Activated naive CD4-positive, alpha-beta T cell treated with anti-CD3 and anti-CD28 coated beads, Interleukin-2, amount 50 U/mL, for 72 hours (primary cell): ENCODE data around the gene DIABLO. TPM values are rescaled to one million over a fixed set of nuclear protein-coding genes. Genes with fewer than 3 reads are reported as not detected.
"Not testable (repeated sequence)": the region's sequence is repeated elsewhere in the genome, so short reads cannot be mapped to it uniquely, and the experiment has no call there.

ENCODE experiments used
- ATAC-seq, 2 donors: fragments of 150-1000 bp; cut with Tn5 transposase; 2 replicates each; pipeline ENCODE4 v1.10.0; 2021; ENCODE audit warnings: mild to moderate bottlenecking in 2 of 2, moderate library complexity in 2 of 2
- DNase-seq, 2 donors: peaks; one replicate each; pipeline ENCODE4 v3.0.0; 2021 to 2022; ENCODE audit warnings: low spot score in 2 of 2
- H3K27ac Mint-ChIP-seq, 2 donors: one replicate each; pipeline ENCODE4 v1.8.0; 2022; ENCODE audit warnings: mild to moderate bottlenecking in 2 of 2, mixed read lengths in 2 of 2
- H3K36me3 Mint-ChIP-seq, 2 donors: one replicate each; pipeline ENCODE4 v1.8.0; 2022; ENCODE audit warnings: mixed read lengths in 2 of 2
- H3K9me3 Mint-ChIP-seq, 2 donors: one replicate each; pipeline ENCODE4 v1.8.0; 2022; ENCODE audit warnings: mixed read lengths in 2 of 2
- total RNA-seq, 2 donors: library from RNA; stranded (reverse); gene quantifications; one replicate each; pipeline ENCODE4 v1.2.3, GENCODE V29; 2022

Gene DIABLO
- total RNA-seq, 2 donors from 2014 or later = 50.0 to 63.8 TPM

- ATAC-seq (no peak), DNase-seq (no peak)
- H3K27ac Mint-ChIP-seq = no peak overlapping the region
- H3K36me3 Mint-ChIP-seq = peaks cover 0 to 16% of the 10 kb centered on the region in 2 donors
- no peaks in the 10 kb centered on the region for H3K9me3 Mint-ChIP-seq
Measured at GRCh38 chr12:122228092-122228491, 2.2 kb upstream of the DIABLO start.

- Mint-ChIP-seq H3K9me3 (no peaks in the 10 kb centered on the region), H3K36me3 (peaks cover 0 to 13% of the 10 kb centered on the region in 2 donors), H3K27ac (peak overlapping the region in 1 of 2 donors; percentile 44)
- no peak for ATAC-seq
- no peak for DNase-seq
Measured at GRCh38 chr12:122227341-122227740, 1.5 kb upstream of the DIABLO start.

- no peak for DNase-seq
- ATAC-seq = peak in 1 of 2 donors; percentile 68
- Mint-ChIP-seq H3K27ac (peak overlapping the region in 1 of 2 donors; percentile 95), H3K9me3 (no peaks in the 10 kb centered on the region), H3K36me3 (peaks cover 0 to 12% of the 10 kb centered on the region in 2 donors)
Measured at GRCh38 chr12:122226366-122227125, 694 bp upstream of the DIABLO start.

GRCh38 chr12:122216445-122216844 lies 9.4 kb downstream of the DIABLO start:
- H3K36me3 Mint-ChIP-seq = peaks cover 10 to 31% of the 10 kb centered on the region in 2 donors
- peak overlapping the region in 1 of 2 donors; percentile 87 for H3K27ac Mint-ChIP-seq
- DNase-seq (no peak), ATAC-seq (no peak)
- no peaks in the 10 kb centered on the region for H3K9me3 Mint-ChIP-seq

GRCh38 chr12:122215771-122216170 lies 10.1 kb downstream of the DIABLO start:
- Mint-ChIP-seq H3K9me3 (no peaks in the 10 kb centered on the region), H3K36me3 (peaks cover 10 to 31% of the 10 kb centered on the region in 2 donors), H3K27ac (no peak overlapping the region)
- ATAC-seq = no peak
- DNase-seq = no peak

GRCh38 chr12:122208073-122208820 lies 17.6 kb downstream of the DIABLO start:
- Mint-ChIP-seq H3K36me3 (peaks cover 8 to 15% of the 10 kb centered on the region in 2 donors), H3K27ac (no peak overlapping the region), H3K9me3 (no peaks in the 10 kb centered on the region)
- ATAC-seq (no peak), DNase-seq (peak in 1 of 2 donors; percentile 46)

DNA sequence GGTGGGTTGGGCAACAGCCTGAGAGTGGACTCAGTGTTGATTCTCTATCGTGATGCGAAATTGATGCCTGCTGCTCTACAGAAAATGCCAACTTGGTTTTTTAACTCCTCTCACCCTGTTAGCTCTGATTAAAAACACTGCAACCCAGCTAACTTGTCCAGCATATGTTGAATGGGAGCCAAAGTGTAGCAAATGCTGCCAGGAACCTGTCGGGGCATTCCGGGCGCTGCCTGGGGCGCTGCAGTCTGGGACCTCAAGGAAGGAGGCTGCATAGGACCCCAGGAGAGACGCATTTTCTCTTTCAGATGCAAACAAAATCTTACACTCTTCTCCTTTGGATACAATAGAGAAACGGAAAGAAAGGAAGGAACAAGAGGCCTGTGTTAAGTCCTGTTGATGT lies 18.5 kb downstream of the DIABLO start:
- Mint-ChIP-seq H3K36me3 (peaks cover 8 to 14% of the 10 kb centered on the region in 2 donors), H3K9me3 (no peaks in the 10 kb centered on the region), H3K27ac (peak overlapping the region in 1 of 2 donors; percentile 68)
- ATAC-seq = no peak
- peak in 1 of 2 donors; percentile 18 for DNase-seq

DNA sequence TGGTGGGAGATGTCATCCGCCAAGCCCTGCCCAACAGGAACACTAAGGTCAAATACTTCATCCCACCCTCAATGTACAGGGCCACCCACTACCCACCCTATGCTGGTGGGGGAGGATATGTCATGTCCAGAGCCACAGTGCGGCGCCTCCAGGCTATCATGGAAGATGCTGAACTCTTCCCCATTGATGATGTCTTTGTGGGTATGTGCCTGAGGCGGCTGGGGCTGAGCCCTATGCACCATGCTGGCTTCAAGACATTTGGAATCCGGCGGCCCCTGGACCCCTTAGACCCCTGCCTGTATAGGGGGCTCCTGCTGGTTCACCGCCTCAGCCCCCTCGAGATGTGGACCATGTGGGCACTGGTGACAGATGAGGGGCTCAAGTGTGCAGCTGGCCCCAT lies 18.9 kb downstream of the DIABLO start:
- ATAC-seq = no peak
- Mint-ChIP-seq H3K9me3 (no peaks in the 10 kb centered on the region), H3K27ac (no peak overlapping the region), H3K36me3 (peaks cover 8 to 11% of the 10 kb centered on the region in 2 donors)
- no peak for DNase-seq

DNA sequence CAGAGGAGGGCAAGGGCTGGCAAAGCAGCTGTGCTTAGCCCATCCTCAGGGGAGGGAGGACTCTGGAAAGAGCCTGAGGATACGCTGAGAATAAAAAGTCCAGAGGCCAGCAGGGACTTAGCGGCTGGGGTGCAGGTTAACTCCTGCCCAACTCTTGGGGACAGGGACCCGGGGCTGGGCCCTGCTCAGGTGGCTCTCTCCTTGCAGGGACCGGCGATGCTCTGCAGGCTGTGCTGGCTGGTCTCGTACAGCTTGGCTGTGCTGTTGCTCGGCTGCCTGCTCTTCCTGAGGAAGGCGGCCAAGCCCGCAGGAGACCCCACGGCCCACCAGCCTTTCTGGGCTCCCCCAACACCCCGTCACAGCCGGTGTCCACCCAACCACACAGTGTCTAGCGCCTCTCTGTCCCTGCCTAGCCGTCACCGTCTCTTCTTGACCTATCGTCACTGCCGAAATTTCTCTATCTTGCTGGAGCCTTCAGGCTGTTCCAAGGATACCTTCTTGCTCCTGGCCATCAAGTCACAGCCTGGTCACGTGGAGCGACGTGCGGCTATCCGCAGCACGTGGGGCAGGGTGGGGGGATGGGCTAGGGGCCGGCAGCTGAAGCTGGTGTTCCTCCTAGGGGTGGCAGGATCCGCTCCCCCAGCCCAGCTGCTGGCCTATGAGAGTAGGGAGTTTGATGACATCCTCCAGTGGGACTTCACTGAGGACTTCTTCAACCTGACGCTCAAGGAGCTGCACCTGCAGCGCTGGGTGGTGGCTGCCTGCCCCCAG lies 19.6 kb downstream of the DIABLO start:
- Mint-ChIP-seq H3K9me3 (no peaks in the 10 kb centered on the region), H3K36me3 (peaks cover 8 to 10% of the 10 kb centered on the region in 2 donors), H3K27ac (peak overlapping the region in 1 of 2 donors; percentile 50)
- ATAC-seq = no peak
- DNase-seq = no peak

GRCh38 chr12:122205053-122205925 lies 20.6 kb downstream of the DIABLO start:
- Mint-ChIP-seq H3K27ac (peak overlapping the region in 1 of 2 donors; percentile 7), H3K36me3 (peaks cover 8 to 10% of the 10 kb centered on the region in 2 donors), H3K9me3 (no peaks in the 10 kb centered on the region)

DNA sequence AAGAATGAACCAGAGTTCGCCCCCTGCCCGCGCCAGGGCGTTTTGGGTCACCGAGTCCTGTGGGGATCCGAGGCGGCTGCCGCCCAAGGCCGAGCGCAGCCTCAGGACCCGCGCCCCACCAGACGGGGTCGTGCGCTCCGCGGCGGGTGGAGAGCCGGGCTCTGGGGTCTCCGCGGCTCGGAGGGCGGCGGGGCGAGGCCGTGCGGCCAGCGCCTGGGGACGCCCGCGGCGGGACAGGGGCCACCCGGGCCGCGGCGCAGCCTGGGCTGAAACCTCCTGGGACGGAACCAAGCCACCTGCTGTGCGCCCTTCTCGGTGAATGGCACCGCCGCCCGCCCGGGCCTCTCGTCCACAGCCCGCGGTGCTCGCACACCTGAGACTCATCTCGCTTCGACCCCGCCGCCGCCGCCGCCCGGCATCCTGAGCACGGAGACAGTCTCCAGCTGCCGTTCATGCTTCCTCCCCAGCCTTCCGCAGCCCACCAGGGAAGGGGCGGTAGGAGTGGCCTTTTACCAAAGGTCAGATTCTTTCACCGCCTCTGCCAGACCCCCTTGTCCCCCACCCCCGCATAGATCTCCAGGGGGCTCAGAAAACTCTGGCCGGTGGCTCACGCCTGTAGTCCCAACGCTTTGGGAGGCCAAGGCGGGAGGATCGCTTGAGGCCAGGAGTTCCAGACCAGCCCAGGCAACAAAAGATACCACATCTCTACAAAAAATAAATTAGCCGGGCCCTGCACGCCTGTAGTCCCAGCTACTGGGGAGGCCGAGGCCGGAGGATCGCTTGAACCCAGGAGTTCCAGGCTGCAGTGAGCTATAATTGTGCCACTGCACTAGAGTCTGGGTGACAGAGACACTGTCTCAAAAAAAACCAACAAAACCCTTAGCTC lies 21.4 kb downstream of the DIABLO start:
- DNase-seq (no peak), ATAC-seq (peak; percentile 2 to 24)
- H3K9me3 Mint-ChIP-seq = no peaks in the 10 kb centered on the region
- peak overlapping the region; percentile 7 to 46 for H3K27ac Mint-ChIP-seq
- H3K36me3 Mint-ChIP-seq = peaks cover 8 to 10% of the 10 kb centered on the region in 2 donors

More at GRCh38 chr12:122205053-122205925, 20.6 kb downstream of the DIABLO start:
- DNase-seq = no peak
- no peak for ATAC-seq

DNA sequence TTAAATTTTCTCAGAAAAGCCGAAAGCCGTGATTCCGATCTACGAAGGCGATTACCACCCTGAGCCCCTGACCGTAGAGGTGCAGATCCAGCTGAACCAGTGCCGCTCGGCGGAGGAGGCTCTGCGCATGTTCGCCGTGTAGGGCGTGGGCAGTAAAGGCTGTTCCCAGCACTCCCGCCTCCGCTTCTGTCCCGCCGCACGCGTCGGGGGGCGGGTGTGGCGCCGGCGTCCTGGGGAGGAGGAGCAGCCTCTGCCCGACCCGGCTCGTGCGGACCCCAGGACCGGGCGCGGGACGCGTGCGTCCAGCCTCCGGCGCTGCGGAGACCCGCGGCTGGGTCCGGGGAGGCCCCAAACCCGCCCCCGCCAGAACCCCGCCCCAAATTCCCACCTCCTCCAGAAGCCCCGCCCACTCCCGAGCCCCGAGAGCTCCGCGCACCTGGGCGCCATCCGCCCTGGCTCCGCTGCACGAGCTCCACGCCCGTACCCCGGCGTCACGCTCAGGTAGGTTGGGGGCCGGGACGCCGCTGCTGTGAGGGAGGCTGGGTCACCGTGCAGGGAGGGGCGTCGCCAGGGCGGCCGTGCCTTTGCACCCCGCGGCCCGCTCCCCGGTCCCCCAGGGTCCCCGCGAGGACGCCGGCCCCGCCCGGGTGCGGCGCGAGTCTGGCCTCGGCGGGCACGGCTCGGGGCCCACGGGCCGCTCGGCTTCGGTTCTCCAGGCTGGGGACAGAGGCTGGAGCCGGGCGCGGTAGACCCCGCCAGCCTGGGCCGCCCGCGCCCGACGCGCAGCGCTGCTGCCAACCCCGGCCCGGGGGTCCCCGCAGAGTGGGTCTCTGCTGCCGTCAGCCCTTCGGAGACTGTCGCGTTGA lies 22.3 kb downstream of the DIABLO start, which contains the start of gene B3GNT4:
Gene B3GNT4 (plus strand): TSS at position 409 of the 866 bp plus-strand sequence. CDS start 910 bp downstream, outside the sequence.
- peaks cover 8 to 10% of the 10 kb centered on the region in 2 donors for H3K36me3 Mint-ChIP-seq
- ATAC-seq = peak; percentile 58 to 81
- DNase-seq = peak in 1 of 2 donors; percentile 76
- peak within 1 kb of the TSS in 1 of 2 donors; percentile 46 for H3K27ac Mint-ChIP-seq
- no peaks in the 10 kb centered on the region for H3K9me3 Mint-ChIP-seq

GRCh38 chr12:122202811-122203210 lies 23.0 kb downstream of the DIABLO start:
- DNase-seq, ATAC-seq, H3K36me3 Mint-ChIP-seq, H3K27ac Mint-ChIP-seq, H3K9me3 Mint-ChIP-seq: not testable (repeated sequence)

GRCh38 chr12:122202017-122202416 lies 23.8 kb downstream of the DIABLO start:
- Mint-ChIP-seq H3K27ac (no peak overlapping the region), H3K36me3 (peaks cover 8 to 10% of the 10 kb centered on the region in 2 donors), H3K9me3 (no peaks in the 10 kb centered on the region)
- no peak for DNase-seq
- ATAC-seq = no peak
